Esophagus squamous epithelium (tissue), 4 donors: ENCODE measurements around the gene DENND5B.

ENCODE experiments used
- POLR2A ChIP-seq, 4 donors: fragments of 450-650 bp; IDR thresholded peaks; one replicate each; pipeline ENCODE4 v1.6.1; 2017; ENCODE audit warnings: antibody characterized with exemption in 4 of 4, mild to moderate bottlenecking in 4 of 4, moderate library complexity in 3 of 4
- TF ChIP-seq, protein P1 (sequence below), 6 experiments: fragments of 450-650 bp in 4 of 6; fragments of 200-600 bp in 2 of 6; sonication (generic) in 2 of 6; IDR thresholded peaks; one replicate each; pipeline ENCODE4 v1.5.1; 2016 to 2019; ENCODE audit warnings: antibody characterized with exemption in 6 of 6, mild to moderate bottlenecking in 4 of 6, moderate library complexity in 4 of 6

- no peak for TF ChIP-seq POLR2A (IDR thresholded peaks at IDR 0.05)
- TF ChIP-seq, protein P1, sequence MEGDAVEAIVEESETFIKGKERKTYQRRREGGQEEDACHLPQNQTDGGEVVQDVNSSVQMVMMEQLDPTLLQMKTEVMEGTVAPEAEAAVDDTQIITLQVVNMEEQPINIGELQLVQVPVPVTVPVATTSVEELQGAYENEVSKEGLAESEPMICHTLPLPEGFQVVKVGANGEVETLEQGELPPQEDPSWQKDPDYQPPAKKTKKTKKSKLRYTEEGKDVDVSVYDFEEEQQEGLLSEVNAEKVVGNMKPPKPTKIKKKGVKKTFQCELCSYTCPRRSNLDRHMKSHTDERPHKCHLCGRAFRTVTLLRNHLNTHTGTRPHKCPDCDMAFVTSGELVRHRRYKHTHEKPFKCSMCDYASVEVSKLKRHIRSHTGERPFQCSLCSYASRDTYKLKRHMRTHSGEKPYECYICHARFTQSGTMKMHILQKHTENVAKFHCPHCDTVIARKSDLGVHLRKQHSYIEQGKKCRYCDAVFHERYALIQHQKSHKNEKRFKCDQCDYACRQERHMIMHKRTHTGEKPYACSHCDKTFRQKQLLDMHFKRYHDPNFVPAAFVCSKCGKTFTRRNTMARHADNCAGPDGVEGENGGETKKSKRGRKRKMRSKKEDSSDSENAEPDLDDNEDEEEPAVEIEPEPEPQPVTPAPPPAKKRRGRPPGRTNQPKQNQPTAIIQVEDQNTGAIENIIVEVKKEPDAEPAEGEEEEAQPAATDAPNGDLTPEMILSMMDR (IDR thresholded peaks at IDR 0.05) = no peak
These were observed 227.1 kb downstream of the DENND5B start for GRCh38 chr12:31363831-31364230.
